DMS114 treated with DMSO at 0.1 percent for 48 hours (cell line): Measurements from ENCODE around the gene TNFRSF4.

Source experiments
- DNase-seq: peaks from one replicate; lab custom pipeline; 2025; ENCODE audit not compliant: unreplicated experiment; lab: John Stamatoyannopoulos, UW

The TNFRSF4 gene

GRCh38 chr1:1234180-1234808, 20.3 kb upstream of the TNFRSF4 start:
- DNase-seq, result no peak

DNA sequence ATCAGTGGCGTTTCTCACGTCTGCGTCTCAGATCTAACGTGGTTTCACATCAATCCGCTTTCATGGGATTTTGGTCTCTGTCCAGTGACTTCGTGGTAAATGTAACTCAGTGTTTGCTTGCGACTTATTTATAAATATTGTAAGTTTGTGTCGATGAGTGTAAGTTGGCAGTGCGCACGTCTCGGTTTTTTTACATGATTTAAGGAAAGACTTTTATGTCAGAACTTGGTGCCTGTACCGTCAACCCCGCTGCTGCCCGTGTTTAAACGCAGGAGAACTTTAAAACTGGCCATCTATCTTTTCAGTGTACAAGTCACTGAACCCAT, 19.6 kb upstream of the TNFRSF4 start:
- no peak for DNase-seq

DNA sequence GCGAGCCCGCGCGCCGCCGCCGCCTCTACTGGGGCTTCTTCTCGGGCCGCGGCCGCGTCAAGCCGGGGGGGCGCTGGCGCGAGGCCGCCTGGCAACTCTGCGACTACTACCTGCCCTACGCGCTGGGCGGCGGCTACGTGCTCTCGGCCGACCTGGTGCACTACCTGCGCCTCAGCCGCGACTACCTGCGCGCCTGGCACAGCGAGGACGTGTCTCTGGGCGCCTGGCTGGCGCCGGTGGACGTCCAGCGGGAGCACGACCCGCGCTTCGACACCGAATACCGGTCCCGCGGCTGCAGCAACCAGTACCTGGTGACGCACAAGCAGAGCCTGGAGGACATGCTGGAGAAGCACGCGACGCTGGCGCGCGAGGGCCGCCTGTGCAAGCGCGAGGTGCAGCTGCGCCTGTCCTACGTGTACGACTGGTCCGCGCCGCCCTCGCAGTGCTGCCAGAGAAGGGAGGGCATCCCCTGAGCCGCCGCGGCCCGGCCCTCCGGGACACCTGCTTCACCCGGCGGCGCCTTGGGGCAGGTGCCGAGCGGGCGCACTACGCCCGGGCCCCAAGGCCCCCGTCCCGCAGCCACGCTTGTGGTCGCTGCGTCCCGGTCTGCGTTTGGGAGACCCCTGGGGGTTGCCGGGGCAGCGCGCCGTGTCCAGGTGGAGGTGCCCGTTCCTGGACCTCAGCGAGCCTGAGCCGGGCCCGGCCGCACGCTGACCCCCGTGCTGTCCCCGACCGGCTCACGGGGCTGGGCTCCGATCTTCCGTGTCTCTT, 19.0 kb upstream of the TNFRSF4 start:
- no peak for DNase-seq

DNA sequence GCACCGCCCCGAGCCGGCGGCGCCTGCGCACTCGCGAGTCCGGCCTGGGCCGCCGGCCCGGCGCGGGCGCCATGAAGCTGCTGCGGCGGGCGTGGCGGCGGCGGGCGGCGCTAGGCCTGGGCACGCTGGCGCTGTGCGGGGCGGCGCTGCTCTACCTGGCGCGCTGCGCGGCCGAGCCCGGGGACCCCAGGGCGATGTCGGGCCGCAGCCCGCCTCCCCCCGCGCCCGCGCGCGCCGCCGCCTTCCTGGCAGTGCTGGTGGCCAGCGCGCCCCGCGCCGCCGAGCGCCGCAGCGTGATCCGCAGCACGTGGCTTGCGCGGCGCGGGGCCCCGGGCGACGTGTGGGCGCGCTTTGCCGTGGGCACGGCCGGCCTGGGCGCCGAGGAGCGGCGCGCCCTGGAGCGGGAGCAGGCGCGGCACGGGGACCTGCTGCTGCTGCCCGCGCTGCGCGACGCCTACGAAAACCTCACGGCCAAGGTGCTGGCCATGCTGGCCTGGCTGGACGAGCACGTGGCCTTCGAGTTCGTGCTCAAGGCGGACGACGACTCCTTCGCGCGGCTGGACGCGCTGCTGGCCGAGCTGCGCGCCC, 18.3 kb upstream of the TNFRSF4 start, which contains the start of gene B3GALT6:
B3GALT6 (plus strand) TSS at position 30 of the 588 bp plus-strand sequence; CDS start at position 72, 42 bp downstream.
- no peak for DNase-seq

- peak; percentile 85 for DNase-seq
Measured at GRCh38 chr1:1231400-1232207, 17.7 kb upstream of the TNFRSF4 start, which contains the start of gene SDF4. SDF4 (minus strand) TSS chr1:1232001; CDS start chr1:1228772, 3,229 bp downstream.

DNA sequence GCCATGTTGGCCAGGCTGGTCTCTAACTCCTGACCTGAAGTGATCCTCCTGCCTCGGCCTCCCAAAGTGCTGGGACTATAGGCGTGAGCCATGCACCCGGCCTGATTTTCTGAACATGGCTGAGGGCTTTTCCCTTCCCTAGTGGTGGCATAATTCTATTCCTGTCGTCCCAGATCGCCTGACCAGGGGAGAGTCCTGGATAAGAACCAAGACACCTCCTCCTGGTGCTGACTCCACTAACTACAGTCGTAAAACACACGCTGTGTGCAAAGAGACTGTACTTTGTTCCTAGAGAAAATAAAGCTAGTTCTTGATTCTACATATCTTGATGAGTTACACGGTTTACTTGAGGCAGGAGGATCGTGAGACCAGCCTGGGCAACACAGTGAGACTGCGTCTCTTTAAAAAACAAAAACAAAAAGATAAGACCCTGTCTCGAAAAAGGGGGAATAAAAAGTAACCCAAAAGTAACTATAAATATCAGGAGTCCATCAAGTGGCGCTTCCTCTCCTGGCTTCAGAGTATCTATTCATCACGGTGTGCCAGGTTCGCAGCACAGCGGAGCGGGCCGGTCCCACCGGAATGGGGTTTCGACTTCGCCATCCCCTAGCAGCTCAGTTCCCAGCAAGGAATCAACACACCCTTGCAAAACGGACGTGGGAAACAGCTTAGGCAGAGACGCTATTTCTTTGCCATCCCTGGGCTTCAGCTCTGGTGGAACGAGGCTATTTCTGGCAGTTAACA, 16.9 kb upstream of the TNFRSF4 start:
- peak; percentile 36 for DNase-seq

GRCh38 chr1:1229770-1230169, 15.8 kb upstream of the TNFRSF4 start:
- no peak for DNase-seq

DNA sequence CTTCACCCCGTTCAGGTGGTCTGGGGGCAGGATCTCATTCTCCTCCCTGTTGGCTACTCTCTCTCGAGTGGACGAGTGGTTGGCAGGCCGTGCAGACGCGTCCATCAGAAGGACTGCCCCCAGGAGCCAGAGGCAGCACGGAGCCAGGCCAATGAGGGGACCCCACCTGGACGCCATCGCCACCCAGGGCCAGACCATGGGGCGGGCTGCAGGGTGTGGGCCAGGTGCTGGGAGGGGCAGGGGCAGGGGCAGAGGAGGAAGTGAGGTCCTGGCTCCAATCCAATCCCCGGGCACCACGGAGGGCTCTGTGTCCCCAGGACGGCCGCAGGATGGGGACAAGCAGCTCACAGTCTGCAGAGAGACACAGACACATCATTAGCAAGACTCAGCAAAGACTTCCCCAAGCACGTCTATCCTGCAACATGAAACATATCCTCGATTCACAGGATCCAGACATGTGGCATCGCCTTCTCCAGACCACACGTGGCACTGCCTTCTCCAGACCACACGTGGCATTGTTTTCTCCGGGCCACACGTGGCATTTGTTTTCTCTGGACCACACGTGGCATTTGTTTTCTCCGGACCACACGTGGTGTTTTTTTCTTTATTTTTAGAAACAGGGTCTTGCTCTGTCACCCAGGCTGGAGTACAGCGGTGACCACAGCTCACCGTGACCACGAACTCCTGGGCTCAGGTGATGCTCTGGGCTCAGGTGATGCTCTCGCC, 14.8 kb upstream of the TNFRSF4 start:
- DNase-seq, result no peak

GRCh38 chr1:1228187-1228586, 14.2 kb upstream of the TNFRSF4 start:
- DNase-seq, result no peak

GRCh38 chr1:1227386-1227785, 13.4 kb upstream of the TNFRSF4 start:
- no peak for DNase-seq

DNA sequence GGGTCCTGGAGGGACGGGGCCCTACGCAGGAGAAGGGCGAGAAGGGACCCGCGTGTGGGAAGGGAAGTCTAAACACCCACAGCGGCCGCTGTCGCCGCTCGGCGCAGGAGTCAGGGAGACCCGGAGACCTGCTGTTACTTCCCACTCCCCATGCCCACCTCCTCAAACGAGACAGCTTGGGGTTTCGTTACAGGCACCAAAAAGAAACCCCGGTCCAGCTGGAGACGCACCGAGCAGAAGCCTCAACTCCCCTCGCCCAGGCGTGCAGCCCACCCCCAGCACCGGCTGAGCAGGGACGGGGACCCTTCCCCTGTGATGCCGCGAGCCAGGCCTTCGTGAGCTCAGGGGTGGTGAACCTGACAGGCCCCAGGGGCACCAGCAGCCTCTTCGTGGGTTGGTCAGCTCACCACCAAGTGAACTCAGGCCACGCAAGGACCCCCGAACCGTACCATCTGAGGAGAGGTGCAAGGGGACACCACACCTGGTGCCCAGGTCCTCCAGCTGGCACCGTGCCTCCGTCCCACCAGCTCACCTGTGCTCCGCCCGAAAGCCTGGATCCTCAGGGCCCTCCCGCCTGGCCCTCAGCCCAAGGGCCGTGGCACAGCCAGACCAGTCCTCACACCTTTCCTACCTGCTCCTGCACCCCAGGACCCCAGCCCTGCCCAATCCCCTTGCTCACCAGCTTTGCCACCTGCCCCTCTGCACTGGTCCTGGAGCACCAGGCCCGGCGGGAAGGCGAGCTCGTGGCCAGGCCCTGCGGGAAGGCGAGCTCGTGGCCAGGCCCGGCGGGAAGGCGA, 12.8 kb upstream of the TNFRSF4 start:
- no peak for DNase-seq

DNA sequence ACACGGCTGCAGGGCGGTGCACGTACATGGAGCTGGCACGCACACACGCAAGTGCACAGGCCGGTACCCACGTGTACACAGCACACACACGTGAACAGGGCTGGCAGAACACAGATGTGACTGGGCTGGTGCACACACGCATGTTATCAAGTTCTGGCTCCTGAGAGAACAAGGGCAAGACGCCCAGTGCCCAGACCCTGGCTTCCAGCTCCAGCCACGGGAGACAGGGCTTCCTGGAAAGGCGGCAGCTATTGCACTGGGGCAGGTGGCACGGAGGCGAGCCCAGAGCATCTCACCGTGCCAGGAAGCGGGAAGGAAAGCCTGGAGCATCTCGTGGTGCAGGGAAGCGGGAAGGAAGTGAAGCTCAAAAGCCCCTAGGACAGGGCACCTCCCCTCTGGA, 12.0 kb upstream of the TNFRSF4 start:
- no peak for DNase-seq

- DNase-seq, result no peak
Measured at GRCh38 chr1:1225238-1225845, 11.4 kb upstream of the TNFRSF4 start.

DNA sequence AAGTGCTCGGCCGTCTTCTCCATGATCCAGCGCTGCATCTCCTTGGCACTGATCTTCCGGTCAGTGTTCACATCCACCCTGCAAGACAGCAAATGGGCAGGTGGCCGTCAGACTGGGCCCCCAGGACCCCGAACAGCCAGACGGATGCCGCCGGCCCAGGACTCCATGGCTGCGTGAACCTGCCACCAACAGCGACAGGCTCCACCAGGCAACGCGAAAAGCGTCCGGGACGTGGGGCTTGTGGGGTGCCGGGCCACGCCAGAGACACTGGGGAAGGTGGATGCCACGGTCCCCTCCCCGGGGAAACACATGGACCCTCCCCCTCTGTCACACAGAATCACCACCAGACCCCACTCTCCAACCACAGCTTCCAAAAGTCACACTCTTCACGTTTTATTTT, 9.9 kb upstream of the TNFRSF4 start:
- DNase-seq, result no peak

- DNase-seq, result no peak
Measured at GRCh38 chr1:1223321-1223720, 9.4 kb upstream of the TNFRSF4 start.

- DNase-seq, result no peak
Measured at GRCh38 chr1:1222575-1223225, 8.7 kb upstream of the TNFRSF4 start.

DNA sequence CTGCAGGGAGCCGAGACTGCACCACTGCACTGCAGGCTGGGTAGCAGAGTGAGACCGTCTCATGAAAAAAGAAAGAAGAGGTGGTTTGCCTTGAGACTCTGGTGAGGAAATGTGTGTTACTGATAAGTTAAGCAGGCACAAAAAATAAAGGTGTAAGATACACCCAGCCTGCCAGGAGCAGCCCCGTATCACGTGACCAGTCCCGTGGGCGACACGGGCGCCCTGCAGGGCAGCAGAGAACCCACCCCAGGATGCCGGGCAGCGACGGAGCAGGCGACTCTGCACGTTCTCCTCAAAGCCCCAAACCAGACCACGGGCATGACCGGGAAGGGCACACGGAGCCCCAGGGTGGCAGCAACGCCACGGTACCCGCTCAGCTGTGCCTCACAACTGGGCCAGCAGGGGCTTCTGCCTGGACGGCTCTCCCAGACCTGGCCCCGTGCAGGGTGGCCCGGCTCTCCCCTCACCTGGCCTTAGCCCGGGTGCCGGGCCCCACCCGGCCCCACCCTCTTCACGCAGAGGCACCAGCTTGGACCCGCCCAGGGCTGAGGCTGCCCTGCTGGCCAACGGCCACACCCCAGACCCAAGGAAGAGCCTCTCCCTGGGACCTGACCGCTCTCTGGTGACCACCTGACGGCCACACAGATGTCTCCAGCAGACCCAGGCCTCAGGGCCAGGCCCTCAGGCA, 8.1 kb upstream of the TNFRSF4 start:
- DNase-seq, result no peak

DNA sequence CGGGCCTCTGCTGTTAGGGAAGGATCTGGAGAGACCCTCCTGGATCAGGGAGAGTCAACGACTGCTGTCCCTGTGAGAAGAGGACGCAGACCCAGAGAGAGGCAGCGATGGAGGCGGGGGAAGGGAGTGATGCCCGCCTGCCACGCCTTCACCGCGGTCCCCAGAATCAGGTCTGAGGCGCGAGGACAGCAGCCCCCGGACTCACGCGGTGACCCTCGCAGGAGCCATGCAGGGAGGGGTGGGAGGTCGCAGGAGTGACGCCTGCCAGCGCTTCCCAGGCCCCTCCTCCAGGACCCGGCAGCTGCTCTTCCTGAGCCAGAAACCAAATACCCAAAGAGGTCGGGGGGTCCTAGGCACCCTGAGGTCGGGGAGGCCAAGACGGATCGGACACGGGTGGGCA, 6.2 kb upstream of the TNFRSF4 start:
- DNase-seq, result no peak
